ENCODE measurements around the gene DEF6.

Gene DEF6

GRCh38 chr6:35343835-35344550 lies 46.4 kb downstream of the DEF6 start:
- no peak for DNase-seq (ENCODE audit: low read depth)

GRCh38 chr6:35351422-35351821 lies 53.8 kb downstream of the DEF6 start:
- DNase-seq (ENCODE audit: low read depth) = no peak

GRCh38 chr6:35352735-35353134 lies 55.1 kb downstream of the DEF6 start:
- DNase-seq (ENCODE audit: low read depth) = no peak

- no peak for DNase-seq (ENCODE audit: low read depth)
Observed at GRCh38 chr6:35354361-35355135, 56.9 kb downstream of the DEF6 start.

GRCh38 chr6:35356391-35356790 lies 58.8 kb downstream of the DEF6 start:
- no peak for DNase-seq (ENCODE audit: low read depth)

- DNase-seq (ENCODE audit: low read depth) = no peak
Observed at GRCh38 chr6:35357677-35358076, 60.1 kb downstream of the DEF6 start.

GRCh38 chr6:35358086-35358485 lies 60.5 kb downstream of the DEF6 start:
- no peak for DNase-seq (ENCODE audit: low read depth)

- DNase-seq (ENCODE audit: low read depth) = no peak
Observed at GRCh38 chr6:35359346-35359743, 61.7 kb downstream of the DEF6 start.

GRCh38 chr6:35359744-35360348 lies 62.2 kb downstream of the DEF6 start:
- DNase-seq (ENCODE audit: low read depth) = peak; percentile 61

GRCh38 chr6:35360349-35361138 lies 62.9 kb downstream of the DEF6 start:
- no peak for DNase-seq (ENCODE audit: low read depth)

- DNase-seq (ENCODE audit: low read depth) = no peak
Observed at GRCh38 chr6:35362200-35362599, 64.6 kb downstream of the DEF6 start.

GRCh38 chr6:35363293-35363750 lies 65.7 kb downstream of the DEF6 start:
- no peak for DNase-seq (ENCODE audit: low read depth)

GRCh38 chr6:35365594-35366203 lies 68.1 kb downstream of the DEF6 start:
- no peak for DNase-seq (ENCODE audit: low read depth)

- DNase-seq (ENCODE audit: low read depth) = no peak
Observed at GRCh38 chr6:35366204-35366596, 68.6 kb downstream of the DEF6 start.

- DNase-seq (ENCODE audit: low read depth) = no peak
Observed at GRCh38 chr6:35367646-35368037, 70.0 kb downstream of the DEF6 start.

GRCh38 chr6:35368038-35368887 lies 70.6 kb downstream of the DEF6 start:
- peak; percentile 82 for DNase-seq (ENCODE audit: low read depth)

GRCh38 chr6:35370124-35370741 lies 72.6 kb downstream of the DEF6 start:
- peak; percentile 93 for DNase-seq (ENCODE audit: low read depth)

- peak; percentile 42 for DNase-seq (ENCODE audit: low read depth)
Observed at GRCh38 chr6:35370785-35371493, 73.3 kb downstream of the DEF6 start.

Measured in GM04503 (cell line).